Panc1 (cell line): ENCODE results near the gene IFI44L. TPM values are rescaled to one million over a fixed set of nuclear protein-coding genes. Genes with fewer than 3 reads are reported as not detected.

Experiments
- ATAC-seq: fragments of 200-7000 bp; cut with Tn5 transposase; 2 replicates; pipeline ENCODE4 v1.9.1; 2020; ENCODE audit warnings: mild to moderate bottlenecking, moderate library complexity
- BruUV-seq: library from RNA; stranded (reverse); fragments of 400-500 nt; replicated peaks from 2 replicates; lab custom pipeline; 2021; lab: Mats Ljungman, UMichigan
- CTCF ChIA-PET: fragments of 300-600 bp; sonication (Branson Sonifier 250); formaldehyde crosslinking; loops from one replicate; lab custom pipeline; 2022; ENCODE audit warnings: antibody characterized with exemption; lab: Charles Lee
- POLR2A ChIA-PET: fragments of 300-600 bp; sonication (Branson Sonifier 250); formaldehyde crosslinking; loops from one replicate; lab custom pipeline; 2022; ENCODE audit warnings: antibody characterized with exemption; lab: Charles Lee
- DNase-seq: peaks from one replicate; pipeline ENCODE4 v3.0.0-alpha.2; 2010; ENCODE audit warnings: low read depth, low spot score
- H3K27ac ChIP-seq: 2 replicates; pipeline ENCODE4 v1.5.1; 2011; ENCODE audit warnings: mild to moderate bottlenecking, low read length, inconsistent platforms
- H3K27me3 ChIP-seq: fragments of 200-500 bp; sonication (Bioruptor generic); 2 replicates; pipeline ENCODE4 v1.6.0; 2014; ENCODE audit warnings: low read length, inconsistent platforms; ENCODE audit not compliant: control insufficient read depth, insufficient read depth
- H3K36me3 ChIP-seq: fragments of 200-500 bp; sonication (Bioruptor generic); 2 replicates; pipeline ENCODE4 v1.5.1; 2014; ENCODE audit warnings: inconsistent platforms, mild to moderate bottlenecking, low read length, moderate library complexity; ENCODE audit not compliant: control insufficient read depth, insufficient read depth
- H3K4me1 ChIP-seq: 2 replicates; pipeline ENCODE4 v1.5.1; 2011; ENCODE audit warnings: inconsistent platforms, mild to moderate bottlenecking, low read length, moderate library complexity; ENCODE audit not compliant: control insufficient read depth, insufficient read depth
- H3K4me3 ChIP-seq, 2 experiments: 2 replicates each; pipeline ENCODE4 v1.5.1; 2011 to 2012; ENCODE audit warnings: low read depth in 2 of 2, low read length in 2 of 2, mild to moderate bottlenecking in 2 of 2, inconsistent platforms in 1 of 2, moderate library complexity in 1 of 2
- H3K9me3 ChIP-seq: fragments of 200-500 bp; sonication (Bioruptor generic); 2 replicates; pipeline ENCODE4 v1.5.1; 2014; ENCODE audit warnings: low read depth, mild to moderate bottlenecking, inconsistent platforms, low read length, moderate library complexity; ENCODE audit not compliant: control insufficient read depth, insufficient read depth
- CTCF ChIP-seq: fragments of 450-650 bp; IDR thresholded peaks from 2 replicates; pipeline ENCODE4 v1.5.1; 2017; ENCODE audit warnings: mild to moderate bottlenecking
- POLR2AphosphoS5 ChIP-seq: IDR thresholded peaks from 2 replicates; pipeline ENCODE4 v1.6.1; 2012; ENCODE audit warnings: mild to moderate bottlenecking, low read depth, low read length, moderate library complexity
- SIN3A ChIP-seq: IDR thresholded peaks from 2 replicates; pipeline ENCODE4 v1.6.1; 2012; ENCODE audit warnings: low read depth, mild to moderate bottlenecking, low read length, moderate library complexity, borderline replicate concordance; ENCODE audit not compliant: insufficient read depth
- TCF7L2 ChIP-seq: IDR thresholded peaks from 2 replicates; pipeline ENCODE4 v1.6.1; 2011; ENCODE audit warnings: mild to moderate bottlenecking, low read depth, low read length, inconsistent platforms
- in situ Hi-C: cut with HindIII; loops from 2 replicates; pipeline ENCODE4 v1.10.0; 2016; ENCODE audit warnings: low sequenced_read_pairs, low pct_unique_long_range_greater_than_20kb
- intact Hi-C: fragments of 100-400 bp; cut with micrococcal nuclease; formaldehyde crosslinking; loops from one replicate; pipeline ENCODE4 v1.10.0; 2022; ENCODE audit not compliant: unreplicated experiment
- total RNA-seq: library from RNA; stranded (reverse); gene quantifications from one replicate; pipeline ENCODE4 v1.2.1, GENCODE V29; 2021; ENCODE audit not compliant: unreplicated experiment
- TF ChIP-seq, protein P1 (sequence below), 2 experiments: IDR thresholded peaks; 2 replicates each; pipeline ENCODE4 v1.6.1; 2011 to 2012; ENCODE audit warnings: low read depth in 2 of 2, control low read depth in 1 of 2, low read length in 1 of 2, mild to moderate bottlenecking in 1 of 2, moderate library complexity in 1 of 2; ENCODE audit not compliant: insufficient read depth in 1 of 2

The IFI44L gene
- total RNA-seq, 1 experiment from 2014 or later, result 0.10 TPM

DNA sequence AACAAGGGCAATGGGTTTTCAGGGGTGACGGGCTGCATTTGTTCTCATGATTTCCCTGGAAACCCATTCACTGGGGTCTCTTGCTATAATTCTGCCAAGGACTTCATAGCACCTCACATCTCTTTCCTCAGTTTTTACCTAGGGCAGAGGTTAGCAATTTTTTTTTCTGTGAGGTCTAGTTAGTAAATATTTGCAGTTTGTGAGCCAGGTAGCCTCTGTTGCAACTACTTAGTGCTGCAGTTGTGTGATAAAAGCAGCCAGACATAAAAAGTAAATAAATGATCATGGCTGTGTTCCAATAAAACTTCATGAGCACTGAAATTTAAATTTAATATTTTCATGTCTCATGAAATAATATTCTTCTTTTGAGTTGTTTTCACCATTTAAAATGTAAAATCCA is 67.1 kb downstream of the IFI44L start:
- Histone ChIP-seq H3K27ac (no peak overlapping the region), H3K36me3 (no peaks in the 10 kb centered on the region), H3K27me3 (no peaks in the 10 kb centered on the region), H3K4me1 (no peaks in the 10 kb centered on the region), H3K4me3 (no peak overlapping the region), H3K9me3 (no peaks in the 10 kb centered on the region)
- POLR2A ChIA-PET, result no interaction called here
- TF ChIP-seq CTCF (no peak), POLR2AphosphoS5 (no peak), SIN3A (no peak), TCF7L2 (no peak)
- TF ChIP-seq, protein P1, sequence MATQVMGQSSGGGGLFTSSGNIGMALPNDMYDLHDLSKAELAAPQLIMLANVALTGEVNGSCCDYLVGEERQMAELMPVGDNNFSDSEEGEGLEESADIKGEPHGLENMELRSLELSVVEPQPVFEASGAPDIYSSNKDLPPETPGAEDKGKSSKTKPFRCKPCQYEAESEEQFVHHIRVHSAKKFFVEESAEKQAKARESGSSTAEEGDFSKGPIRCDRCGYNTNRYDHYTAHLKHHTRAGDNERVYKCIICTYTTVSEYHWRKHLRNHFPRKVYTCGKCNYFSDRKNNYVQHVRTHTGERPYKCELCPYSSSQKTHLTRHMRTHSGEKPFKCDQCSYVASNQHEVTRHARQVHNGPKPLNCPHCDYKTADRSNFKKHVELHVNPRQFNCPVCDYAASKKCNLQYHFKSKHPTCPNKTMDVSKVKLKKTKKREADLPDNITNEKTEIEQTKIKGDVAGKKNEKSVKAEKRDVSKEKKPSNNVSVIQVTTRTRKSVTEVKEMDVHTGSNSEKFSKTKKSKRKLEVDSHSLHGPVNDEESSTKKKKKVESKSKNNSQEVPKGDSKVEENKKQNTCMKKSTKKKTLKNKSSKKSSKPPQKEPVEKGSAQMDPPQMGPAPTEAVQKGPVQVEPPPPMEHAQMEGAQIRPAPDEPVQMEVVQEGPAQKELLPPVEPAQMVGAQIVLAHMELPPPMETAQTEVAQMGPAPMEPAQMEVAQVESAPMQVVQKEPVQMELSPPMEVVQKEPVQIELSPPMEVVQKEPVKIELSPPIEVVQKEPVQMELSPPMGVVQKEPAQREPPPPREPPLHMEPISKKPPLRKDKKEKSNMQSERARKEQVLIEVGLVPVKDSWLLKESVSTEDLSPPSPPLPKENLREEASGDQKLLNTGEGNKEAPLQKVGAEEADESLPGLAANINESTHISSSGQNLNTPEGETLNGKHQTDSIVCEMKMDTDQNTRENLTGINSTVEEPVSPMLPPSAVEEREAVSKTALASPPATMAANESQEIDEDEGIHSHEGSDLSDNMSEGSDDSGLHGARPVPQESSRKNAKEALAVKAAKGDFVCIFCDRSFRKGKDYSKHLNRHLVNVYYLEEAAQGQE (IDR thresholded peaks at IDR 0.05; ENCODE audit: insufficient read depth in 1 of 2, low read depth in 2 of 2, low read length in 1 of 2), result no peak
- ATAC-seq (no peak), DNase-seq (no peak)
- no TSS peak for BruUV-seq
- intact Hi-C loops (no loop called here), in situ Hi-C loops (no loop called here)
- CTCF ChIA-PET, result no interaction called here

GRCh38 chr1:78687914-78688313 is 67.7 kb downstream of the IFI44L start:
- H3K27me3 ChIP-seq, result no peaks in the 10 kb centered on the region
- no peaks in the 10 kb centered on the region for H3K4me1 ChIP-seq
- in situ Hi-C loops, result no loop called here
- intact Hi-C loops, result no loop called here
- H3K27ac ChIP-seq, result no peak overlapping the region
- ChIA-PET CTCF (no interaction called here), POLR2A (no interaction called here)
- no TSS peak for BruUV-seq
- no peaks in the 10 kb centered on the region for H3K9me3 ChIP-seq
- no peak overlapping the region for H3K4me3 ChIP-seq
- H3K36me3 ChIP-seq, result no peaks in the 10 kb centered on the region
- TF ChIP-seq SIN3A, result no peak
- TF ChIP-seq, protein P1 (IDR thresholded peaks at IDR 0.05; ENCODE audit: insufficient read depth in 1 of 2, low read depth in 2 of 2, low read length in 1 of 2), result no peak
- TF ChIP-seq TCF7L2, result no peak
- TF ChIP-seq CTCF, result no peak
- TF ChIP-seq POLR2AphosphoS5, result no peak
- no peak for DNase-seq
- ATAC-seq, result no peak
